GM18873 (cell line): Measurements from ENCODE around the gene HSD17B11.
"Not testable (repeated sequence)": the region's sequence is repeated elsewhere in the genome, so short reads cannot be mapped to it uniquely, and the experiment has no call there.

ENCODE experiments used
- ATAC-seq: cut with Tn5 transposase; IDR thresholded peaks from one replicate; pipeline ENCODE4 v1.9.1; 2021; ENCODE audit warnings: mild to moderate bottlenecking, moderate library complexity, moderate number of reproducible peaks; ENCODE audit not compliant: unreplicated experiment, low FRiP score

HSD17B11 gene

GRCh38 chr4:87313756-87314155 is 77.2 kb downstream of the HSD17B11 start:
- no peak for ATAC-seq

- no peak for ATAC-seq
Observed at GRCh38 chr4:87311684-87312083, 79.3 kb downstream of the HSD17B11 start.

GRCh38 chr4:87310691-87311335 is 80.2 kb downstream of the HSD17B11 start:
- no peak for ATAC-seq

- no peak for ATAC-seq
Observed at GRCh38 chr4:87309625-87310024, 81.4 kb downstream of the HSD17B11 start.

DNA sequence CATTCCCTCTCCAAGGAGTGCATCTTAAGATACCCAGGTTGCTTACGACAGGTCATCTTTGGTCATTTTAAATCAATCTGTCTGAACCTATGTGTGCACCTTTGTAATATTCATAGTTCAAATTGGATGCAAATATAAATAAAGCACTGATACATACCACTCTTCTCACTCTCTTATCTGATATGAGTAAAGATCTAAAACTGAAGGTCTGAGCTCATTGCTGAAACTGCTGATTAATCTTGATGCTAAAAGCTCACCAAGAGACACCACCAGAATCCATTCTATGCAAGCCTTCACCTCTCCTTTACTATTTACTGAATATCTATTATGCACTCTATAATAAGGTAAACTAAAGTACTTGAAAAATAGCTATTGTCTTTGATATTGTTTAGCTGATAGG is 84.9 kb downstream of the HSD17B11 start:
- no peak for ATAC-seq

DNA sequence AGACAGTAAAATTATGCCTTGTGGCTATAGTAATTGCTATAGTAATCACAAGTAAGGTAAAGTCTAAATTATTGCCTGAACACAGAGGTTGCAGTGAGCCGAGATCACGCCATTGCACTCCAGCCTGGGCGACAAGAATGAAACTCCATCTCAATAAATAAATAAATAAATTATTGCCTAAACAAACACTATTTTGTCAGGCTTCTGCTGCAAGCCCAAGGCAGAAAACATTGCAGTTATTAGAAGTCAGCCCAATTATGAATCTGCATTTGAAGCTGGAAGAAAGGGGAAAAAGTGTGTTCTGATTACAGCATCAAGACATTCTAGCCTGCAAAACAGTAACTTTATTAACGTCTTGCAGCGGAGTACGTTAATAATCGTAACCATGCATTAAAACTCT is 85.4 kb downstream of the HSD17B11 start:
- ATAC-seq = no peak

- ATAC-seq = no peak
Observed at GRCh38 chr4:87304745-87305432, 86.1 kb downstream of the HSD17B11 start.

DNA sequence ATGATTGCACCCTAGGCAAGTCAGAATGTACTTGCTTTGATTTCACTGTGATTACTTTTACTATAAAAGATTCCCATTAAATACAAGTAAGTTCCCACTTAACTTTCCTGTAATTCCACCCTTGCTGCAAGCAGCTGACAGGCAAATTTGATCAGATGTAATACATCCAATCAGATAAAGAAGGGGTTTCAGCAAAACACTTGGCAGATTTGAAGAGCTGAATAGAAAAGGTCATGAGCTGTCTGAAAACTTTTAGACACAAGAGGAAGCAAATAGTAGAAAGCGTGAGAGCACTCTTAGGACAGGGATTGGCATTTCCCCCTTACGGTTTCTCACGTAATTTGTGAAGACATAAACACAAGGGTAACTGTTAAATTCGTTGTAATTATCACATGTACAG is 91.1 kb downstream of the HSD17B11 start:
- no peak for ATAC-seq

DNA sequence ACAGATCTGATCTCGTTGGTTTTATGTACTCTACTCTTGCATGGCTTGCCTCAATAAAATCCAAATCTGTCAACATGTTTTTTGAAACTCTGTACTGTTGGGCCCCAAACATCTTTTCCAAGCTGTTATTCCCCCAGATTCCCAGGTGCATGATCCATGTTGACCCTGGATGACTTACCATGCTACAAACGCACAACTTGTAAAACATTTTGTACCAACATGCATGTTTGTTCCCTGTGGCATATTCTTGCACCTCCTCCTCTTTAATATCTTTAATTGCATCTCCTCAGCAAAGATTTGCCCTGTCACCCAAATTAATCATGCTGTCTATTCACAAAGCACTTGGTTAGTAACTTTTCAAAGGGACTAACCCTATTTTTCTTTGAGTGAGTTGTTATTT is 92.6 kb downstream of the HSD17B11 start:
- no peak for ATAC-seq

DNA sequence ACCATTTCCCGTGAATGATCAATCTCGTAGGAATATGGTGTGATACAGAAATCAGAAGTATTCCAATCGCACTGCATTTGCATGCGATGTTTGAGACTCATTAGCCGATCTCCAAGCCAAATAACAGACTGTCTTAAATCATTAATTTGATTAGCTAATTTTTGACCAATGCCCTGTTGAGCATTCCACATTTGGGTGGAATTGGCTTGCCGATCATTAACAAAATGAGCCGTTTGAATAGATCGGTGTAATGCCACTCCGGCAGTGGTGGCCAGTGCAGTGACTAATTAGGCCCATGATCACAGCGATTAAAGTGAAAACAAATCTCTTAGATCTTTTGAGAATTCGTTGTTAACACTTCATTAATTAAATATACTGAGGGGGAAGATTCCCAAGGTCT is 96.1 kb downstream of the HSD17B11 start:
- not testable (repeated sequence) for ATAC-seq

DNA sequence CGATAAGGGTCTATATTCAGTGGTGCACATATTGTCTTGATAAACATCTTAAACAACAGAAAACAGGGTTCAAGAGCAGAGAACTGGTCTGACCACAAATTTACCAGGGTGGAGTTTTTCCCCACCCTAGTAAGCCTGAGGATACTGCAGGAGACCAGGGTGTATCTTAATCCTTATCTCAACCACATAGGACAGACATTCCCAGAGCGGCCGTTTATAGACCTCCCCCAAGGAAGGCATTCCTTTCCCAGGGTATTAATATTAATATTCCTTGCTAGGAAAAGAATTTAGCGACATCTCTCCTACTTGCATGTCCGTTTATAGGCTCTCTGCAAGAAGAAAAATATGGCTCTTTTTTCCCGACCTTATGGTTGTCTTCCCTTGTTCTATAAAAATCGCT is 97.1 kb downstream of the HSD17B11 start:
- ATAC-seq = not testable (repeated sequence)

GRCh38 chr4:87286970-87287369 is 104.0 kb downstream of the HSD17B11 start:
- no peak for ATAC-seq
